Hepatocyte (in vitro differentiated cells): ENCODE results near the gene SGMS1.

Experiments used
- CTCF ChIP-seq: fragments of 200-600 bp; sonication (generic); IDR thresholded peaks from 2 replicates; pipeline ENCODE4 v1.5.1; 2016; ENCODE audit warnings: antibody characterized with exemption, mild to moderate bottlenecking; ENCODE audit not compliant: poor library complexity
- EZH2 ChIP-seq: fragments of 200-600 bp; sonication (generic); IDR thresholded peaks from 2 replicates; pipeline ENCODE4 v1.6.1; 2016; ENCODE audit warnings: antibody characterized with exemption, mild to moderate bottlenecking, borderline replicate concordance

- TF ChIP-seq CTCF (no peak), EZH2 (no peak)
These were observed 4.6 kb downstream of the SGMS1 start for GRCh38 chr10:50619166-50619565.
